Measurements from ENCODE around the gene ZNF385A. TPM values are rescaled to one million over a fixed set of nuclear protein-coding genes. Genes with fewer than 3 reads are reported as not detected.

The ZNF385A gene
- total and polyA plus RNA-seq, 2 donors, result 1.6 to 13.6 TPM

DNA sequence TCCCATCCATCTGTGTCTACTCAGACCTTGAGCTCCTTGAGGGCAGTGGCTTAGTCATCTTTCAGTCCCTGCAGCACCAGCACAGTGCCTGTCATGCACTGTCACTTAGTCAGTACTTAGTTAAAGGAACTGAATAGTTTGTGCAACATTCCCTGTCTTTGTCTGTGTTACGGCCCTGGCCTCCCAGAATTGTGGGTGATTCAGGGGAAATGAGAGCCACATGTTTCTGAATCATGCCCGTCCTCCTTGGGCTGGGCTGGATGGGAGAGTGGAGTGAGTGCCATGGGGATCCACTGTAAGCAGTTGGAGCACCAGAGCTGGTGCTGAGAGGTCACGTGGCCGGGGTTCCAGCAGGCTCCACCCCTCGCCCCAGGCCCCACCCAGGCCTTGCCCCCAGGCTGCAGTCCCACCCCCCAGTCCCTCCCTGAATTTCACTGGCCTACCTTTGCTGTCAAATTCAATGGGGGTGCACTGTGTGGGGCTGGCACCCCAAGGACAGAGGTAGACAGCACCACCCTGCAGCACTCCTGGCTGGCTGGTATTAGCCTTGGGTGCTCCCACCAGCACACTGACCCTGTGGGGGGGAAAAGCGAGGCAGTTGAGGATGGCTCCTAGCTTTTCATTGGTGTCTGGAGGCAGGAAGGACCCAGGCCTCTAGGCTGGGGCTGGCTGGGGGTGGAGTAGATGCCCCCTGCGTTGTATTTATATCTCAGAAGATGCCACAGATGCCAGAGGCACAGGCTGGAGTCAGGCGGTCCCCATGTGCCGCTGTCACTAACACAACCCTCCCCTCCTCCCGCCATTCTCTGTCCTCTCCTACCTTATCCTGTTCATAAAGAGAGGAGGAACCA is 27.1 kb upstream of the ZNF385A start:
- H3K36me3 ChIP-seq (ENCODE audit: control insufficient read depth in 2 of 2, insufficient read depth in 2 of 2, low read length in 1 of 2), result peaks cover 17 to 30% of the 10 kb centered on the region in 2 donors
- no peak overlapping the region for H3K4me3 ChIP-seq (ENCODE audit: low read length in 2 of 2)

DNA sequence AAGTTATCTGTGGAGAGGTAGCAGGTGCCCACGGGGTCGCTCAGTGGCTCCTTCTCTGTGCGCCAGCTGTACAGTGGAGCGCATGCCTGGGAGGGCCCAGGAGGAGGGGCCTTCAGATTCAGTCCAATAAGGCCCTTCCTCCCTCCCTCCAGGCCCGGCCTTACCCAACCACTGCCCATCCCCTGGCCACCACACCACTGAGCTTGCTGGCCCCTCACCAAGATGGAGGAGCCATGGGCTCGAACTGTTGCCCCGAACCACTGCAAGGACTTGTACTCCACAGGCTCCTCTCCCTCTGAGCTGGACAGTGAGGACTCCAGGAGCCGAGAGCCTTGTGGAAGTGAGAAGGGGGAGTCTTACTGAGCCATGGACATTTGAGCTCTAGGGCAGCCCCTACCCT is 24.7 kb upstream of the ZNF385A start:
- no peak for DNase-seq (ENCODE audit: low read depth in 6 of 9, low spot score in 9 of 9)
- H3K4me1 ChIP-seq (ENCODE audit: control insufficient read depth in 2 of 2, insufficient read depth in 2 of 2, low read length in 2 of 2), result peaks cover 29 to 37% of the 10 kb centered on the region in 2 donors
- WGBS, result 97% methylated on average over 8 of the region's 8 CpGs
- H3K9me3 ChIP-seq (ENCODE audit: control insufficient read depth in 2 of 2, insufficient read depth in 1 of 2, low read length in 1 of 2), result peaks cover 0 to 4% of the 10 kb centered on the region in 2 donors
- no peaks in the 10 kb centered on the region for H3K27me3 ChIP-seq (ENCODE audit: control insufficient read depth in 2 of 2, insufficient read depth in 1 of 2, low read length in 1 of 2)
- peaks cover 26 to 47% of the 10 kb centered on the region in 2 donors for H3K36me3 ChIP-seq (ENCODE audit: control insufficient read depth in 2 of 2, insufficient read depth in 2 of 2, low read length in 1 of 2)
- H3K27ac ChIP-seq (ENCODE audit: low read depth in 1 of 2, low read length in 1 of 2), result no peak overlapping the region
- H3K4me3 ChIP-seq (ENCODE audit: low read length in 2 of 2), result no peak overlapping the region

More for the DNA sequence above, 27.1 kb upstream of the ZNF385A start:
- peak in 1 of 9 donors; percentile 65 for DNase-seq (ENCODE audit: low read depth in 6 of 9, low spot score in 9 of 9)
- WGBS, result 38% methylated on average over 10 of the region's 10 CpGs
- peaks cover 0 to 4% of the 10 kb centered on the region in 2 donors for H3K9me3 ChIP-seq (ENCODE audit: control insufficient read depth in 2 of 2, insufficient read depth in 1 of 2, low read length in 1 of 2)
- peak overlapping the region; percentile 88 to 91 for H3K27ac ChIP-seq (ENCODE audit: low read depth in 1 of 2, low read length in 1 of 2)
- H3K27me3 ChIP-seq (ENCODE audit: control insufficient read depth in 2 of 2, insufficient read depth in 1 of 2, low read length in 1 of 2), result no peaks in the 10 kb centered on the region
- H3K4me1 ChIP-seq (ENCODE audit: control insufficient read depth in 2 of 2, insufficient read depth in 2 of 2, low read length in 2 of 2), result peaks cover 39 to 54% of the 10 kb centered on the region in 2 donors

DNA sequence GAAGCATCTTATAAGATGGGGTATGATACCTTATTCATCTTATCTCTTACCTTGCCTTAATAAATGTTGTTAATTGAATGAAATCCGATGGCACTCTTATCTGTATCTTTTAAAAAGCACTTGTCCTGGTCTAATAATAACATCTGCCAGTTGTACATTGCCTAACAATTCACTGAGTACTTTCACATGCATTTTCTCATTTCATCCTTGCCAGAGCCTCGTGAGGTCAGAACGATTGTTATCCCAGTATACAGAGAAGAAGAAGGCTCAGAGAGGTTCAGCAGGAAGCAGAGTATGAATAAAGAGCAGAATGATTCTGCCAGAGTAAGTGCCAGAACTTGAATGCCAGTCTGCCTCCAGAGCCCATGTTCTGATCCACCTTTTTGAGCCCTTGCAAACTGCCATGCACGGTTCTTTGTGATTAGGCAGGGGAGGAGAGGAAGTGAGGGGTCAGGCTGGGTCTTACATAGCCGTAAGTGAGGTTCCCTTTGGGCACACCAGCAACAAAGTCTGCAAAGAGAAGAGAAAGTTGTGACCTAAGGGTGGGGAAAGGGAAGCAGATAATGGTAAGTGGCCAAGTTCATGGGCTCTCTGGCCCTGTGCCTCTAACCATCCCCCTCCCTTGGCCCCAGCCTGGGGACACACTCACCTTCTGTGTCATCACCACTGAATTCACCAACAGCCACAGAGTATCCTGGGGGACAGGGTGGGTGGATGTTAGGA is 22.8 kb upstream of the ZNF385A start:
- Histone ChIP-seq H3K9me3 (ENCODE audit: control insufficient read depth in 2 of 2, insufficient read depth in 1 of 2, low read length in 1 of 2) (no peaks in the 10 kb centered on the region), H3K4me3 (ENCODE audit: low read length in 2 of 2) (no peak overlapping the region), H3K36me3 (ENCODE audit: control insufficient read depth in 2 of 2, insufficient read depth in 2 of 2, low read length in 1 of 2) (peaks cover 37 to 64% of the 10 kb centered on the region in 2 donors), H3K27me3 (ENCODE audit: control insufficient read depth in 2 of 2, insufficient read depth in 1 of 2, low read length in 1 of 2) (no peaks in the 10 kb centered on the region), H3K27ac (ENCODE audit: low read depth in 1 of 2, low read length in 1 of 2) (no peak overlapping the region), H3K4me1 (ENCODE audit: control insufficient read depth in 2 of 2, insufficient read depth in 2 of 2, low read length in 2 of 2) (peaks cover 10 to 18% of the 10 kb centered on the region in 2 donors)
- 92% methylated on average over 5 of the region's 5 CpGs for WGBS
- no peak for DNase-seq (ENCODE audit: low read depth in 6 of 9, low spot score in 9 of 9)

DNA sequence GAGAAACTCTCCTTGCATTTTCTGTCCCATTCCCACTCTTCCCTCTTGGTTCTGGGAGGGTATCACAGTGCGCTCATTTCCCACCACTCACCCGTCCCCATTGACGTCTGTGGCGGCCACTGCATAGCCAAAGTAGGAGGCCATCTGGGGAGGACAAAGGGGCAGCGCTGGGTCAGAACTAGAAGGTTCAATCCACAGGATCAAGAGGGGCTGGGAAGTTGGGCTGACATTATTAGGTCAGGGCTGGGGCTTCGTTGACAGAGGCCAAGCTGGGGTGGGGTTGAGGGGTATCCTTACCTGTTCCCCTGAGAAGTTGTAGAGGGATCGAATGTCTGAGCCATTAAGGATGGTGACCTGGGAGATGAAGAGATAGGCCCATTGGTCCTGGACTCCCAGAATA is 21.0 kb upstream of the ZNF385A start:
- DNase-seq (ENCODE audit: low read depth in 6 of 9, low spot score in 9 of 9), result no peak
- no peaks in the 10 kb centered on the region for H3K27me3 ChIP-seq (ENCODE audit: control insufficient read depth in 2 of 2, insufficient read depth in 1 of 2, low read length in 1 of 2)
- H3K36me3 ChIP-seq (ENCODE audit: control insufficient read depth in 2 of 2, insufficient read depth in 2 of 2, low read length in 1 of 2), result peaks cover 55 to 75% of the 10 kb centered on the region in 2 donors
- H3K9me3 ChIP-seq (ENCODE audit: control insufficient read depth in 2 of 2, insufficient read depth in 1 of 2, low read length in 1 of 2), result no peaks in the 10 kb centered on the region
- H3K4me3 ChIP-seq (ENCODE audit: low read length in 2 of 2), result no peak overlapping the region
- 97% methylated on average over 7 of the region's 7 CpGs for WGBS
- no peak overlapping the region for H3K27ac ChIP-seq (ENCODE audit: low read depth in 1 of 2, low read length in 1 of 2)
- H3K4me1 ChIP-seq (ENCODE audit: control insufficient read depth in 2 of 2, insufficient read depth in 2 of 2, low read length in 2 of 2), result peaks cover 0 to 5% of the 10 kb centered on the region in 2 donors

DNA sequence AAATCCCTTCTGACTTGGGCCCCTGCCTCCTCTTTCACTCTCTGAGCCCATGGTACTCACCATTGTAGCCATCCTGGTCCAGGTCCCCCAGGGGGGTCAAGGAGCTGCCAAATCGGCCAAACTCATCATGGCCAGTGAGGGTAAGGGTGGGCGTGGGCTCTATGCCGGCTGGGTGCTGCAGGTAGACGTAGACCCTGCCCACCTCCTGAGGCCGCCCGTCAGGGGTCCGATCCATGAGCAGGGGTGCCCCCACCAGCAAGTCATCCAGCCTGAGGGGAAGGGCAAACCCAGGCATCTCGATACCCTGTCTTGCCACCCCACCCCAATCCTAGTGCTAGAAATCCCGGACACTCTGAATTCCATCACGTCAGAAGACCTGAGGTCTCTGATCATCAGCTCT is 20.6 kb upstream of the ZNF385A start:
- Histone ChIP-seq H3K27me3 (ENCODE audit: control insufficient read depth in 2 of 2, insufficient read depth in 1 of 2, low read length in 1 of 2) (no peaks in the 10 kb centered on the region), H3K4me1 (ENCODE audit: control insufficient read depth in 2 of 2, insufficient read depth in 2 of 2, low read length in 2 of 2) (peaks cover 0 to 5% of the 10 kb centered on the region in 2 donors), H3K4me3 (ENCODE audit: low read length in 2 of 2) (no peak overlapping the region), H3K9me3 (ENCODE audit: control insufficient read depth in 2 of 2, insufficient read depth in 1 of 2, low read length in 1 of 2) (no peaks in the 10 kb centered on the region), H3K27ac (ENCODE audit: low read depth in 1 of 2, low read length in 1 of 2) (no peak overlapping the region), H3K36me3 (ENCODE audit: control insufficient read depth in 2 of 2, insufficient read depth in 2 of 2, low read length in 1 of 2) (peaks cover 57 to 80% of the 10 kb centered on the region in 2 donors)
- no peak for DNase-seq (ENCODE audit: low read depth in 6 of 9, low spot score in 9 of 9)
- 99% methylated on average over 10 of the region's 10 CpGs for WGBS

- Histone ChIP-seq H3K36me3 (ENCODE audit: control insufficient read depth in 2 of 2, insufficient read depth in 2 of 2, low read length in 1 of 2) (peaks cover 61 to 86% of the 10 kb centered on the region in 2 donors), H3K4me1 (ENCODE audit: control insufficient read depth in 2 of 2, insufficient read depth in 2 of 2, low read length in 2 of 2) (peaks cover 0 to 5% of the 10 kb centered on the region in 2 donors), H3K4me3 (ENCODE audit: low read length in 2 of 2) (no peak overlapping the region), H3K27me3 (ENCODE audit: control insufficient read depth in 2 of 2, insufficient read depth in 1 of 2, low read length in 1 of 2) (no peaks in the 10 kb centered on the region), H3K9me3 (ENCODE audit: control insufficient read depth in 2 of 2, insufficient read depth in 1 of 2, low read length in 1 of 2) (no peaks in the 10 kb centered on the region), H3K27ac (ENCODE audit: low read depth in 1 of 2, low read length in 1 of 2) (no peak overlapping the region)
- DNase-seq (ENCODE audit: low read depth in 6 of 9, low spot score in 9 of 9), result peak in 2 of 9 donors; percentile 62 to 75
- 78% methylated on average over 11 of the region's 11 CpGs for WGBS
Measured at GRCh38 chr12:54404061-54405004, 19.8 kb upstream of the ZNF385A start.

GRCh38 chr12:54401119-54401518 is 16.6 kb upstream of the ZNF385A start:
- WGBS, result 99% methylated on average over 2 of the region's 2 CpGs
- DNase-seq (ENCODE audit: low read depth in 6 of 9, low spot score in 9 of 9), result no peak
- Histone ChIP-seq H3K27ac (ENCODE audit: low read depth in 1 of 2, low read length in 1 of 2) (no peak overlapping the region), H3K9me3 (ENCODE audit: control insufficient read depth in 2 of 2, insufficient read depth in 1 of 2, low read length in 1 of 2) (no peaks in the 10 kb centered on the region), H3K27me3 (ENCODE audit: control insufficient read depth in 2 of 2, insufficient read depth in 1 of 2, low read length in 1 of 2) (no peaks in the 10 kb centered on the region), H3K4me1 (ENCODE audit: control insufficient read depth in 2 of 2, insufficient read depth in 2 of 2, low read length in 2 of 2) (peaks cover 0 to 5% of the 10 kb centered on the region in 2 donors), H3K36me3 (ENCODE audit: control insufficient read depth in 2 of 2, insufficient read depth in 2 of 2, low read length in 1 of 2) (peaks cover 59 to 82% of the 10 kb centered on the region in 2 donors), H3K4me3 (ENCODE audit: low read length in 2 of 2) (no peak overlapping the region)

GRCh38 chr12:54398995-54399793 is 14.7 kb upstream of the ZNF385A start:
- no peak overlapping the region for H3K27ac ChIP-seq (ENCODE audit: low read depth in 1 of 2, low read length in 1 of 2)
- peak; percentile 62 to 90 (median 81) for DNase-seq (ENCODE audit: low read depth in 6 of 9, low spot score in 9 of 9)
- WGBS, result 85% methylated on average over 8 of the region's 8 CpGs

More at GRCh38 chr12:54398995-54399793, 14.7 kb upstream of the ZNF385A start:
- H3K27me3 ChIP-seq (ENCODE audit: control insufficient read depth in 2 of 2, insufficient read depth in 1 of 2, low read length in 1 of 2), result no peaks in the 10 kb centered on the region
- no peaks in the 10 kb centered on the region for H3K9me3 ChIP-seq (ENCODE audit: control insufficient read depth in 2 of 2, insufficient read depth in 1 of 2, low read length in 1 of 2)
- H3K4me3 ChIP-seq (ENCODE audit: low read length in 2 of 2), result no peak overlapping the region
- H3K4me1 ChIP-seq (ENCODE audit: control insufficient read depth in 2 of 2, insufficient read depth in 2 of 2, low read length in 2 of 2), result peaks cover 0 to 2% of the 10 kb centered on the region in 2 donors
- H3K36me3 ChIP-seq (ENCODE audit: control insufficient read depth in 2 of 2, insufficient read depth in 2 of 2, low read length in 1 of 2), result peaks cover 63 to 87% of the 10 kb centered on the region in 2 donors

All from thymus (tissue), 11 donors.